Stimulated activated CD8-positive, alpha-beta memory T cell treated with anti-CD3 and anti-CD28 coated beads, Interleukin-4, amount 100 ng/mL, for 24 hours (primary cell): ENCODE results near the gene TFDP2.
"Not testable (repeated sequence)": the region's sequence is repeated elsewhere in the genome, so short reads cannot be mapped to it uniquely, and the experiment has no call there.

ENCODE experiments used
- DNase-seq: peaks from one replicate; pipeline ENCODE4 v3.0.0-alpha.2; 2020; ENCODE audit warnings: low read depth

TFDP2 gene

DNA sequence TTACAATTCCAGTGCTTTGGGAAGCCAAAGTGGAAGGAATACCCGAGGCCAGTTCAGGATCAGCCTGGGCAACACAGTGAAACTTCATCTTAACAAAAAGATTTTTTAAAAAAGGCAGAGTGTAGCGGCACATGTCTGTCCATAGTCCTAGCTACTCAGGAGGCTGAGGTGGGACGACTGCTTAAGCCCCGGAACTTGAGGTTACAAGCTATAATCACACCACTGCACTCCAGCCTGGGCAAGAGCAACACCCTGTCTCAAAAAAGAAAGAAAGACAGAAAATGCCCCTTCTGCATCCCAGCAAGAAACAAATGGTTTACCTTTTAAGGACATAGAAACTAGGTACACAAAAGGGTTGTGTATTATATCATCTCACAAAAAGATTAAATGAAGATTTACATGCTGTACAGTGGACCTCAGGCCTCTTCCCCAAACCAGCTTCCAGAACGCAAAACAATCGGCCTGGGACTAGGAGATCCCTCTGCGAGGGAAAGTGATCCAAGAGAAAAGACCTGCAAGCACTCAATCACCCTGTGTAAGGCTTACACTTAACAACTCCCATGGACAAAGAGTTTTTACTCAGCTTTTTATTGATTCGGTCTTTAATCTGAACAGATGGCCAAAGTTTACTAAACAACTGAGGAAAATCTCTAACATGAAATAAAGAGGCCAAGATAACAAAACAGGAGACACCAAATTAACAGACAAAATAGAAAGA, 21.2 kb downstream of the TFDP2 start:
- DNase-seq = no peak

GRCh38 chr3:142124243-142124642, 25.1 kb downstream of the TFDP2 start:
- DNase-seq = no peak

DNA sequence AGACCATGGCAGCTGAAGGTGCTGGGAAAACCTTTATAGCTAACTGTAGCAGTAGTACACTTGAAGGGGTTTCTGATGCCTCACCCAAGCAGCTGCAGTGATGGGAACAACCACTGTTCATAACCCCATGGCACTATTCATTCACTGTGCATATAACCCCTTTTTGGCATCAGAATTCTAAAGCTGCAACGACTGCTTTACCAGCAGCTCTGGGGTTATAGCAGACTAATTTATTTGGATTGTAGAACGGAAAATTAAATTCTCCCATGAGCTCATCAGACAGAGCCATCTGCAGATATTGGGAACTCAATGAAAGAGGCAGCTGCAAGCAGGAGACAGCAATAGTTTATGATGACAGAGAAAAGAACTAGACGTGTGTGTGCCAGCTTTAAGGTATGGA, 28.6 kb downstream of the TFDP2 start:
- DNase-seq = no peak

DNA sequence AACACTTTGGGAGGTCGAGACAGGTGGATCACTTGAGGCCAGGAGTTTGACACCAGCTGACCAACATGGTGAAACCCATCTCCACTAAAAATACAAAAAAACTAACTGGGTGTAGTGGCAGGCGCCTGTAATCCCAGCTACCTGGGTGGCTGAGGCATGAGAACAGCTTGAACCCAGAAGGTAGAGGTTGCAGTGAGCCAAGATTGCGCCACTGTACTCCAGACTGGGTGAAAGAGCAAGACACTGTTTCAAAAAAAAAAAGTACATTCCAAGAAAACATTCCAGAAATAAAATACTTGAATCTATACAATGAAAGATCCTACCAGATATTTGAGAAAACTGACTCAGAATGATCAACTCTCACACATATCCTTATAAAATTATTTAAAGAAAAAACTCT, 30.4 kb downstream of the TFDP2 start:
- DNase-seq = no peak

GRCh38 chr3:142117056-142117851, 32.1 kb downstream of the TFDP2 start:
- no peak for DNase-seq

DNA sequence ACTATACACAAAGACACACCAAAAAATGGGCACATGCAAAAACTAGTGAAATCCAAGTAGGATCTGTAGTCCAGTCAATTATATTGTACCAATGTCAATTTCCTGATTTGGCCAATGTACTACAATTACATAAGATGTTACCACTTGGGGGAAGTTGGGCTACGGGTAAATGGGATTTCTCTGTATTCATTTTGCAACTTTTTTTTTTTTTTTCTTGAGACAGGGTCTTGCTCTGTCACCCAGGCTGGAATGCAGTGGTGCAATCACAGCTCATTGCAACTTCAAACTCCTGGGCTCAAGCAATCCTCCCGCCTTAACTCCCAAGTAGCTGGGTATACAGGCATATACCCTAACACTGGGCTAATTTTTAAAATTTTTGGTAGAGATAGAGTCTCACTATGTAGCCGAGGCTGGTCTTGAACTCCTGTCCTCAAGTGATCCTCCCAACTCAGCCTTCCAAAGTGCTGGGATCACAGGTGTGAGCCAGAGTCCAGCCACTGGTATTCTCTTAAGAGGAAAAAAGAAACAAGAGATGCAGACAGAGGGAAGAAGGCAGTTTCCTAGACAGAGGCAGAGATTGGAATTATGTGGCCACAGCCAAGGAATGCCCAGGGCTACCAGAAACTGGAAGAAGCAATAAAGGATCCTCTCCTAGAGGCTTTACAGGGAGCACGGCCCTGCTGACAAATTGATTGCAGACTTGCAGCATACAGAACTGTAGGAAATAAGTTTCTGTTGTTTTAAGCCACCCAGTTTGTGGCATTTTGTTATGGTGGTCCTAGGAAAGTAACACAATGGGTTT, 33.3 kb downstream of the TFDP2 start:
- no peak for DNase-seq

DNA sequence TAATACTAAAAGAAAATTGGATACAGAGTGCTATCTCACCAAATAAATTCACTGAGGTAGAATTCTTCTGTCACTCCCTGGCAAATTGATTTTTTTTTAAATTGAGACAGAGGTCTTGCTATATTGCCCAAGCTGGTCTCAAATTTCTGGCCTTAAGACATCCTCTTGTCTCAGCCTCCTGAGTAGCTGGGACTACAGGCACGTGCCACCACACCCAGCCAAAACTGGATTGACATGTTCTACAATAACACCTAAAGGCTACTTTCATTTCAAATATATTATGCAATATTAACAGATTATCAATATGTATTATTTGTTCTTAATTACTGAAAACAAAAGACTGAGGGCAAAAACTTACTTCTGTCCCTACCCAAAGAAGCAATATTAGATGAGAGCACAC, 36.7 kb downstream of the TFDP2 start:
- no peak for DNase-seq

DNA sequence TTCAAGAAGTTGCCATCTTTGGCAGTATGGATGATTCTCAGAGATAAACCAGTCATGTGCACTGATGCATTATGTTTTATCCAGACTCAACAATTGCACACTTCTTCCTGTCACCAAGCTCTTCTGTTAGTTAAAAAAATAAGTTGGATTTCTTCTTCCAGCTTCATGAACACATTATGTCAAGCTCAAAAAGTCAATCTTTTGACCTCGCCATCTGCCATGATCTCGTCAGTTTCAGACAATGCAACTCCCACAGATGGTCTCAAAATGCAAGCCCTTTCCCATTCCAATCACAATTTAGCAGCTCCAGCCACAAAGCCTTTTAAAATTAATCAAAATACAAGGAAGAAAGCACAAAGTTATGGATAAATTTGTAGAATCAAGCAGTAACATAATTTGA, 42.8 kb downstream of the TFDP2 start:
- no peak for DNase-seq

DNA sequence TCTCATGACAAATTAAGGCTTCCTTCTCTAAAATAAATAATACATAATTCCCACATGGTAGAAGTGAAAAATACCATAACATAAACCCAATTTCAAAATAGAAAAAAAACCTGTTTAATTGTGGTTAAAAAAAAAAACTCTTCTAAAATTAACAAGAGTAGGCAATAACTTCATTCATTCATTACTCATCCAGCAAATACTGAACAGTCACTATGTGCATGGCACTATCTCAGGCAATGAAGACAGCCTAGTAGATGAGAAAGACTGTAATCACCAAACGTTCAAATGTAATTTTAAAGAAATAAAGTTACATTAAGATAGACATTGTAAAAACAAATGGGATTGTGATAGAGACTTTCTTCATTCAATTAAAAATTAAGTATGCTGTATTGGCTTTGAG, 43.4 kb downstream of the TFDP2 start:
- no peak for DNase-seq

DNA sequence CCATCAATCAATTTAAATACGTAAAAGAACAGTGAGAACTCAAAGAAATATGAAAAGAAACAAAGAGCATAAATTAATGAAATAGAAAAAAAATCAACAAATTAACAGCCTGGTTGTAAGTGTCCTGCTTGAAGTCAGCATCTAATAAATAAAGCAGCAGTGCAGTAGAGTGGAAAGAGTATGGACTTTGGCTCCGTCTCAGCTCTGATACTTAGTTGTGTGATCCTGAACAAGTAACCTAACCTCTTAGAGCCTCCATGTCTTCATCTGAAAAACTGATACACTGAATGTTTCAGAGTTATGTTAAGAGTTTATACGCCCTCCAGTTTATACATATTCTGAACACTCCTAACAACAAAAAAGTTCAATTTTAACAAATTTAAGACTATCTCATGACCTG, 44.6 kb downstream of the TFDP2 start:
- no peak for DNase-seq

DNA sequence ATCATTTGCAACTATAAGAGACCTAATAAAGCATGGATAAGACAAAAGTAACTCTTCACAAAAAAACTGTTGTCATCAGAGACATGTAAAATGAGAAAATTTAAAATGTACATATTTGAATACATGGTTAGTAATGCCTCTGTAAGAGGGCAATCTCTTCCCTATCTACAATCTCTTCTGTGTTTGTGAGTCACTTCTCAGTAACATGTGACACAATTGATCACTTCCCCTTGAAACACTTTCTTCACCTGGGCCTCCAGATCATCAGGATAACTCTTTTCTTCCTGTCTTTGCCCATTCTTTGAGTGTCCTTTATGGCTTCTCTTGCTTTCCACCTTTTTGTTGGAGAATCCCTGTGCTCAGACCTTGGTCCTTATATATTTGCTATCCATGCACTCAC, 50.4 kb downstream of the TFDP2 start:
- no peak for DNase-seq

DNA sequence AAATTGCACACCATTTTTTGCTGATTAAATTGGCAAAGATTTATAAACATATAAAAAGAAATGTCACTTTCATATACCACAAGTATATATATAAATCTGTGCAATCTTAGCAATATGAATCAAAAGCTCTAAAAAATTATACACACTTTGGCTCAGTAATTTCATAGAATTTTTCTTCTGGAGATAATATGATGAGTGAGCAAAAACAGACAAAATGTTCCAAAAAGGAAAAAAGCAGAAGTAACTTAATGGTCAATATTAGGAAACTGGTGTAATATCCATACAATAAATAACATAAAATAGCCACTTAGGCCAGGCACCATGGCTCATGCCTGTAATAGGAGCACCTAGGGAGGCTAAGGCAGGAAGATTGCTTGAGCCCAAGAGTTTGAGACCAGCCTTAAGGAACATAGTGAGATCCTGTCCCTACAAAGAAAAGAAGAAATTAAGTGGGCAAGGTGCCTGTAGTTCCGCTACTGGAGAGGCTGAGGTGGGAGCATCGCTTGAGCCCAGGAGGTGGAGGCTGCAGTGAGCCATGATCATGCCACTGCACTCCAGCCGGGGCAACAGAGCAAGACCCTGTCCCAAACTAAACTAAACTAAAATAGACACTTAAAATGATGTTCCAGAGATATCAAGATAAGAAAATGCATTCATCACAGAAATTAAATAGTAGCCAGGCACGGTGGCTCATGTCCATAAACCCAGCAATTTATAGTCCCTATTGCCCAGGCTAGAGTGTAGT, 52.1 kb downstream of the TFDP2 start:
- no peak for DNase-seq

DNA sequence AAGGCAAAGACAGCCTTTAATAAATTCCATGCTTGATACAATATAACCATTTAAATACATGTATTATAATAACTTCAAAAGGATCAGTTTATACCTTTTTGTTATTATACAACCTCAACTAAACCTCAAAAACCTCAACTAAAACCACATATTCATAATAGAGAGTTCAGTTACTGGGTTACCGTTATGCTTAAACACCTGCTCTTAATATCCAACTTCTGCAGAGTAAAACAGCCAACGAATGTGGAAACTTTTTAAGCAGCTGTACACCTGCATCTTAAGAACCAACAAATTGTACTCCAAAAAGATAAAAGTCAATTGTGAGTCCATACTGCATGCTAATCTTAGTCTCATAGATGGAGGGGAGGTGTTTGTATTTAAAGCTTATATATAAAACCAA, 53.5 kb downstream of the TFDP2 start:
- no peak for DNase-seq

DNA sequence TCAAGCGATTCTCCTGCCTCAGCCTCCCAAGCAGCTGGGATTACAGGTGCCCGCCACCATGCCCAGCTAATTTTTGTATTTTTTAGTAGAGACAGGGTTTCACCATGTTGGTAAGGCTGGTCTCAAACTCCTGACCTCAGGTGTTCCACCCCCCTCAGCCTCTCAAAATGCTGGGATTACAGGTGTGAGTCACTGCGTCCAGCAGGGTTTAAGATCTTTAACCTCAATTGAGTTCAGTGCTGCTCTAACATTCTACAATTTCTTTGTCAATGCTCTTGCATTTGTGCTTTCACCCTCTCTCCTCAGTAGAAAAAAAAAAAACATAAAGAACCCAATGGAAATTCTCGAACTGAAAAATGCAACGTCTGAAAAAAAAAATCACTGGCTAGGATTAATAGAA, 60.4 kb downstream of the TFDP2 start:
- DNase-seq = not testable (repeated sequence)

DNA sequence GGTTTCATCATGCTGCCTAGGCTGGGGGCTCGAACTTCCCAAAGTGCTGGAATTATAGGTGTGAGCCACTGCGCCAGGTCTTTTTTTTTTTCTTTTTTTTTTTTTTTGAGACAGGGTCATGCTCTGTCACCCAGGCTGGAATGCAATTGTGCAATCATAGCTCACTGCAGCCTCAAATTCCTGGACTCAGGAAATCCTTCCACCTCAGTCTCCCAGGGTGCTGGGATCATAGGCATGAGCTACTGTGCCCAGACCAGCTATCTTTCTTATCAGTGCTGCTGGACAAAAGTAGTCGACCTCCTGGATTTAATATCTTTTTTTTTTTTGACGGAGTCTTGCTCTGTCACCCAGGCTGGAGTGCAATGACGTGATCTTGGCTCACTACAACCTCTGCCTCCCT, 60.8 kb downstream of the TFDP2 start:
- DNase-seq = no peak

GRCh38 chr3:142087676-142088075, 61.7 kb downstream of the TFDP2 start:
- DNase-seq = no peak

DNA sequence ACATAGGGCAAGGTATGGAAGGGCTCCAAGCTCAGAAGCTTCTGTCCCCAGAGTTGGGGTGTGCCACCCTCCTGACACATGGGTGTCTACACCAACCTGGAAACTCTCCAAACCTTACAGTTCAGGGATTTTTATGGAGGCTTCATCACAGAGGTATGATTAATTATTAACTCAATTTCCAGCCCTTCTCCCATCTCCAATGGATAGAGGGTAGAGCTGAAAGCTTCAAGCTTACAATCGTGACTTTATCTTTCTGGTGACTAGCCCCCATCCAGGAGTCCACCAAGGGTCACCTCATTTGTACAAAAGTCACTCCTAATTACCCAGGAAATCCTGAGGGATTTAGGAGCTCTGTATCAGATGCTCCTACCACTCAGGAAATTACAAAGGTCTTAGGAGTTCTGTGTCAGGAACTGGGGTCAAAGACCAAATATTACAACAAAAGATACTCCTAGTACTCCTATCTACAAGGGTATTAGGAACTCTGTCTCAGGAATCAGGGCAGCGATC, 62.7 kb downstream of the TFDP2 start:
- DNase-seq = no peak

GRCh38 chr3:142081178-142081577, 68.2 kb downstream of the TFDP2 start:
- no peak for DNase-seq

DNA sequence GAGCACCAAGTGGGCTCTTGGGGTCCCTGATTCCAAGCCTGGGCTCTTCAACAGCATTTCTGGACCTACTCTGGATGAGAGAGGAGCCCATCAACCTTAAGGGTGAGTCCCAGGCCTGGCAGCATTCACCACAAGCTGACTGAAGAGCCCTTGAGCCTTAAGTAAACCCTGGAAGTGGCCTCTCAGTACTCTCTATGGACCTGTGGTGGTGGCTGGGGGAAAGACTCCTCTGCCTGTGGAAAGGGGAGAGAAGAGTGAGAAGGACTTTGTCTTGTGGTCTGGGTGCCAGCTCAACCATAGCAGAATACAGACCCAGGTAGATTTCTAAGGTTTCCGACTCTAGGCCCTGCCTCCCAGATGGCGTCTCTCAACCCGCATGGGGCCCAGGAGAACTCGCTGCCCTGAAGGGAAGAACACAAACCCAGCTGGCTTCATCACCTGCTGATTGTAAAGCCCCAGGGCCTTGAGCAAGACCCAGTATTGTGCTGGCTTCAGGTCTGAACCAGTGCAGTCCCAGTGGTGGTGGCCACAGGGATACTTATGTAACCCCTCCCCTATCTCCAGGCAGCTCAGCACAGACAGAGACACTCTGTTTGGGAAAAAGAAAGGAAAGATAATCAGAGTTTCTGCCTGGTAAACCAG, 71.4 kb downstream of the TFDP2 start:
- DNase-seq = no peak

DNA sequence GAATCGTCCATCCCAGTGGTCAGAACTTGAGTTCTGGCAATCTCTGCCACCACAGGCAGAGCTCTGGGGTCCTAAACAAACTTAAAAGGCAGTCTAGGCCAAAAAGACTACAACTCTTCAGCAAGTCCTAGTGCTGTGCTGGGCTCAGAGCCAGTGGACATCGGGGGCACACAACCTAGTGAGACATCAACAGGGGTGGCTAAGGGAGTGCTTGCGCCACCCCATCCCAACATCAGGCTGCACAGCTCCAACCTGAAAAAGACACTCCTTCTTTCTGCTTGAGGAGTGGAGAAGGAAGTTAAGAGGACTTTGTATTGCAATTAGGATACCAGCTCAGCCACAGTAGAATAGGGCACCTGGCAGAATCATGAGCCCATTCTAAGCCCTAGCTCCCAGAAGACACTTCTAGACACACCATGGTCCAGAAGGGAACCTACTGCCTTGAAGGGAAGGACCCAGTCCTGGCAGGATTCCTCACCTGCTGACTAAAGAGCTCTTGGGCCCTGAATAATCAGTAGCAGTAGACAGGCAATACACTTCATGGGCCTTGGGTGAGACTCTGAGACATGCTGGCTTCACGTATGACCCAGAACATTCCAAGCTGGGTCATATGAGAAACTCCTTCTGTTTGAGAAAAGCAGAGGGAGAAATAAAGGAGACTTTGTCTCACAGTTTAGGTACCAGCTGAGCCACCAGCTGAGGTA, 72.0 kb downstream of the TFDP2 start:
- DNase-seq = no peak

- DNase-seq = not testable (repeated sequence)
Observed at GRCh38 chr3:142075656-142076055, 73.7 kb downstream of the TFDP2 start.
